SK-N-MC (cell line): Measurements from ENCODE around the gene ASB2.

Source experiments
- EZH2 ChIP-seq: fragments of 200-600 bp; sonication (generic); IDR thresholded peaks from one replicate; pipeline ENCODE4 v1.6.1; 2017; ENCODE audit warnings: antibody characterized with exemption
- POLR2AphosphoS5 ChIP-seq: IDR thresholded peaks from 2 replicates; pipeline ENCODE4 v1.6.1; 2012; ENCODE audit warnings: mild to moderate bottlenecking, low read depth, low read length, borderline replicate concordance

- TF ChIP-seq POLR2AphosphoS5 (no peak), EZH2 (no peak)
These were observed 11.6 kb upstream of the ASB2 start for GRCh38 chr14:93987815-93988476.
